T47D (cell line): ENCODE data around the gene ABCB6.
A peak's percentile ranks its signal among the peaks of the same experiment; 100 is the strongest.

Source experiments
- DNase-seq, 2 experiments: peaks; one replicate each; pipeline versions ENCODE4 v3.0.0 to v3.0.0-alpha.2; 2011 to 2012; ENCODE audit warnings: low read depth in 1 of 2, low spot score in 1 of 2
- JUND ChIP-seq: IDR thresholded peaks from 2 replicates; pipeline ENCODE4 v1.6.1; 2012; ENCODE audit warnings: low read depth
- in situ Hi-C: cut with HindIII; loops from 2 replicates; pipeline ENCODE4 v1.10.0; 2016; ENCODE audit warnings: low sequenced_read_pairs, low pct_unique_long_range_greater_than_20kb

ABCB6 gene

DNA sequence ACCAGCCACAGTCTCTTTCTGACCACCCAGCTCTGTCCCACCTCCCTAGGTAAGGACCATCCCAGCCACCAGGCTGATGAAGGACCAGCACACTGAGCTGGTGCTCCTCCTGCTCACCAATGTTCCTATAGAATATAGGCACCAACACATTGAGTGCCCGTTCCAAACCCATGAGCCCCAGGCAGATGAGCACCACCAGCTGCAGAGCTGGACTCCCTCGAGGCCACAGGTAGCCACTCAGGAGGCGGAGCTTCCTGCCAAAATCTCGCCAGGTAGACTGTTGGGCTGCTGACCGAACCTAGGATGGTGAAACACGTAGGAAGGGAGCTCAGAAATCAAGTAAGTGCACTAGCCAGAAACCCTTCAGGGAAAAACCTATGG is 2.2 kb downstream of the ABCB6 start:
- in situ Hi-C loops: no loop called here
- no peak for DNase-seq
- TF ChIP-seq JUND: no peak

DNA sequence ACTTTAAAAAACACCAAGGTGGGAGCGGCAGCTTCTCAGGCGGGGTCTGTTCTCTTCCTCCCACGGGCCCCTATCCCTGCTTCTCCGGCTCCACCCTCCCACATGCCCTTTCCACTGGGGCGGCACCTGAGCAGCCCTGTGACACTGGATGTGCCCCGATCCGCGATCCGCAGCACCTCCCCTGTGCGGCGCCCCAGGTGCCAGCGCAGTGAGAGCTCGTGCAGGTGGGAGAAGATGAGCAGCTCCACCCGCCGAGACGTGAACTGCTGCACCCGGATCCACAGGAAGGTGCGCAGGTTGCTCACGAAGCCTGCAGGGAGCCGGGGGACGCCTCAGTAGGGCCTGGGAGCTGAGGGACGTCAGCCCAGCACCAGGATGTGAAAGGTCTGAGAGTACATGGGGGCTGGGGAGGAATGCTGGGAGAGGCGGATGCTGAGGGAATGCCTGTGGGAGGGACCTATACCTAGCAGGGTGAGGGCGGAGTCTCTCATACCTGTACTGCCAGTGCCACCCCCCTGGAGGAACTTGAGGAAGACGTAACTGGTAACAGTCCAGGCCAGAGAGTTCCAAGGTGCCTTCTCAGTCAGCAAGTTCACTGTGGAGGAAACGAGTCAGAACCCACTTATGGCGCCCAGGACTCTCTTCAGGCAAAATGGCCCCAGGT is 2.8 kb downstream of the ABCB6 start:
- no peak for DNase-seq
- in situ Hi-C loops: no loop called here
- TF ChIP-seq JUND: no peak

DNA sequence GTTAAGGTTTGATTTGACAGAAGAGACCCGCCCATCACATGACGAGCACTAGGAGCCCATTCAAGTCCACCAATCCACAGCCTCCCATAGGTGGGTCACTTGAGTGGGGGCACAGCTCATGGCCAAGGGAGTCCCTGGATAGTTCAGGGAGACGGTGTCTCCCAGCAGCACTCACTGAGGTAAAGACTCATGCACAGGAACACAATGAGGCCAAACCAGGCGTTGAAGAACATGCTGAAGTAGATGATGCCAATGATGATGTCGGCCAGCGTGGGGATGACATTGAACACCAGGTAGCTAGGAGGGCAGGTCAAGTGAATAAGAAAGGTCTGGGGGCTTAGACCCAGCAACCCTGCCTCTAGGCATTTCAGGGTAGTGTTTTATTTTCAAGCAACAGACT is 4.0 kb downstream of the ABCB6 start:
- no peak for TF ChIP-seq JUND
- in situ Hi-C loops: no loop called here
- DNase-seq: no peak

DNA sequence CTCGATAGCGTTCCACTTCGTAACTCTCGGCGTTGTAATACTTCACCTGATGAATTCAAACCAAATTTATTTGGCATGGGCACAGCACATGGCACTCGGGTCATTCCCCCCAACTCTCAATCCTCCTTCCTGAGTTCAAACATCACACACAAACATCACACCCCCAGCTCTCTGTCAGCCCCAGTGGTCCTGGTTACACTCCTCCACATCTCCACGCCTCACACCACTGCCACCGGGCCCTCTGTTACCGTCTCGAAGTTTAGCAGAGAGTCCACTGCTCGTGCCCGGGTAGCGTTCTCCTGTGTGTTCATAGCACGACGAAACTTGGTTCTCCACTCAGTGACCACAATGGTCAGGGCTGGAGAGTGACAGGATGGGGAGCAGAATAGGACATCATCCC is 4.6 kb downstream of the ABCB6 start:
- no peak for DNase-seq
- TF ChIP-seq JUND: no peak
- in situ Hi-C loops: no loop called here

DNA sequence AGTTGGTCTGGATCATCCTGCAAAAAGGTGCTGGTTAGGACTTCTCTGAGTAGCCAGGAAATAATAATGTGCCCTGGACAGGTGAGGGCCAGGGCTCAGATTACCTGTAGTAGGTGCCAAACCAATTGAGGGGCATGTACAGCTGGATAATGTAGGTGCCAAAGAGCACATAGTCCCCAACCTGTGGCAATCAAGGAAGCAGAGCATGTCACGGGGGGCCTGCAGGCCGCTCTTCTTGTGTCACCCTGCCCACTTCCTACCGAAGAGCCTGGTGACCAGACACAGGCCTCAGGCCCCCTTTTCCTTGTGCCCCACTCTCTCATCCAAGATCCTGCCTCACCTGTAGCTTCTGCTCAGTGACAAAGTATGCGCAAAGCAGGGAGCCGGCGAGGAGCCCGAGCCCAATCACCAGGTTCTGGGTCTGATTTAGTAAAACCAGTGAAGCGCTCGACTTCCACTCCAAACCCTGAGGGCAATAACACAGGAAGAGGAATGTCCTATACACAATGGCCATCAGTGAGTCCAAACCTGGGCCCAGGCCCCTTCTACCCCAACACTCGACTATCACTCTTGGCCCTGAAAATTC is 5.2 kb downstream of the ABCB6 start:
- DNase-seq: no peak
- in situ Hi-C loops: no loop called here
- TF ChIP-seq JUND: no peak

DNA sequence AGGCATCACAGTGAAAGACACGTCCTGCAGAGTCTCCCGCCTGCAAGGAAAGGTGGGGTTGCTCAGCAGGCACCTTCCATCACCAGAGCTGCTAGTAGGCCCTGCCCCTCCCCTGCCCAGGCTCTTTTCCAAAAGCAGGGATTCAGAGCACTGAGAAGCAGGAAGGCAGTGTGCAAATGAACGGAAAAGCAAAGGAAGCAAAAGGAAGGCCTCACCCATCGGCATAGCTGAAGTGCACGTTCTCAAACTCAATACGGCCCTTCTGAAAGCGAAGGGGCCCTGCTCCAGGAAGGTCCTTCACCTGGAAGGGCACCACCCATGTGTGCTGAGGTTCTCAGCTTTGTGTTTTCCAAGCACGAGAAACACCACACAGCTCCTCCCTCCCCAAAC is 5.7 kb downstream of the ABCB6 start:
- no peak for TF ChIP-seq JUND
- in situ Hi-C loops: no loop called here
- no peak for DNase-seq

DNA sequence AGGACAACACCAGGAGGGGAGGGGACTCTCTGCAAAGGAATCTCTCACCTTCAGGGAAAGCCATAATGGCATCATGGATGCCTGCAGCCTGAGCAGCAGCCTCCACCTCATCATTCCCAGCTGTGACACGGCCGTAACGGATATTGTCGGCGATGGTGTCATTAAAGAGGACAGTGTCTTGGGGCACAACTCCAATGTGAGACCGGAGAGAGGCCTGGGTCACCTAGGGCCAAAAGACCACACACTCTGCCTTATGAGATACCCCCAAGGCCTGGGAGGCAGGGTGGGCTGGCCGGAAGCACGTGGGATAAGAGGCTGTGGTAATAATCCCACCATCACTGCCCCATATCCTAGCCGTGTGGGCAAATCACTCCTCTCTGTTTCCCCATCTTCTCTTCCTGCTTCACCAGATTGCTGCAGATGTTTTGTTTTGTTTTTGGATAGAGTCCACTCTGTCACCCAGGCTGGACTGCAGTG is 7.8 kb downstream of the ABCB6 start:
- TF ChIP-seq JUND: no peak
- in situ Hi-C loops: no loop called here
- DNase-seq: no peak

DNA sequence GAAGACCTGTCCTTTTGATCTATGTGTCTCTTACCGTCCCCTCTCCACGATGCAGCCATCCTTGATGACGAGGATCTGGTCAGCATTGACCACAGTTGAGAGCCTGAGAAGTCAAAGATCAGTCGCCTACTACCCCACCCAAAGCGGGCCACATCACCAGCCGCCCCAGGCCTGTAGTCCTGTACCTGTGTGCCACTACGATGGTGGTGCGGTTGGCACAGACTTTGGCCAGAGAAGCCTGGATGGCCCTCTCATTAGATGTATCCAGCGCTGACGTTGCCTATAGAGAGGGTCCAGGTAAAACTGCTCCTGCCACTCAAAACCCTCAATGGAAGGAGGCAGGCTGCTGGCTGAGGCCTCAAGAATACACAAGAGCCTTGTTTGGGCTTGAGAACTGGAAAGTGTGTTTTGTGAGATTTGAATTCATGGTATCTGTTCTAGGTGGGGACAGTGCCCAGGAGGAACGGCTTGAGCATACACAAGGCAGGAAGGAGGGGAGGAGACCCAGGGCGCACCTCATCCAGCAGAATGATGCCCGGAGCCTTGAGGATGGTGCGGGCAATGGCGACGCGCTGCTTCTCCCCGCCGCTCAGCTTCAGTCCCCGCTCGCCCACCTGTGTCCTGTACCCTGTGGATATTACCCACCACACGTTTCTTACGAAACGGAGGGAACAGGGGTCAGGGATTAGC is 8.4 kb downstream of the ABCB6 start:
- no peak for TF ChIP-seq JUND
- DNase-seq: no peak
- in situ Hi-C loops: no loop called here

DNA sequence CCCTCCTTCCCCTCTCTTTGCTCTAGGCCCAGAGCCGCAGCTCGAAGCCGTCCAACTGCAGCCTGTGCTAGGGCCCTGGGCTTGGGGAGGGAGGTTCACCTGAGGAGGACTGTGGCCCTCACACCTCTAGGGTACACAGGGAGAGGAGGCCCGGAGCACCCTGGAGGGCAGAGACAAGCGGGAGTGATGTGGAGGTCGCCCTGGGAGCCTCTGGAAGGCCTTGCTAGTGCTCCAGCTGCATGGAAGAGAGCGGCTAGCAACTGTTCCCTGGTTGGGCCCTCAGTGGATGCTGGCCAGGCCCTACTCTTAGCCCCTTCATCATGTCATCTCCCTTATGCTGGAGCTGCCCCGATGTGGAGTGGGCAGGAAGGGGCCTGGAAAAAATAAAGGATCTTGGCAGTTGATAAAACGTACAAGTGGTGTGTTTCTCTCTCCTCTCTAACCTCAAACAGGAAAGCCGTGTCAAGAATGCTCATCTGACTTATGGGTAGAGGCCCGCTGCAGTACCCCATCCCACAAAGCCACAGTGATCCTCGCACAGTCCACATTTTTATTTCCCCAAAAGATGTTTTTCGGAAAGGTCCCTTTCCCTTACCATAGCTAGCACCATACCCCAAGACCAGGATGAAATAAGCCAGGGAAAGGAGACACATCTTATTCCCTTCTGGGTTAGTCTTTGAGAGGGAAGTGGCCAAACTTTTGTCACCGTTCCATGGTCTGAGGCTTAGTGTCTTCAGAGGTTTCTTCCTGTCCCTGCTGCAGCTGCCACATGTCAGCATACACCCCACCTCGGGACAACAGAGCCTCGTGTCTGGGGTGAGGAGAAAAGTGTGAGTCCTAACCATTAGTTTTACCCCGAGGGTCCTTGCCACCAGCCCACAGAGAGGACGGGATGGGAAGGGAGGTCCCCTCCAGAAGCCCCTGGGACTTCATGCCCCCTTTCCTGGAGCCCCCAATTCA is 9.2 kb downstream of the ABCB6 start:
- in situ Hi-C loops: no loop called here
- DNase-seq: no peak
- no peak for TF ChIP-seq JUND

DNA sequence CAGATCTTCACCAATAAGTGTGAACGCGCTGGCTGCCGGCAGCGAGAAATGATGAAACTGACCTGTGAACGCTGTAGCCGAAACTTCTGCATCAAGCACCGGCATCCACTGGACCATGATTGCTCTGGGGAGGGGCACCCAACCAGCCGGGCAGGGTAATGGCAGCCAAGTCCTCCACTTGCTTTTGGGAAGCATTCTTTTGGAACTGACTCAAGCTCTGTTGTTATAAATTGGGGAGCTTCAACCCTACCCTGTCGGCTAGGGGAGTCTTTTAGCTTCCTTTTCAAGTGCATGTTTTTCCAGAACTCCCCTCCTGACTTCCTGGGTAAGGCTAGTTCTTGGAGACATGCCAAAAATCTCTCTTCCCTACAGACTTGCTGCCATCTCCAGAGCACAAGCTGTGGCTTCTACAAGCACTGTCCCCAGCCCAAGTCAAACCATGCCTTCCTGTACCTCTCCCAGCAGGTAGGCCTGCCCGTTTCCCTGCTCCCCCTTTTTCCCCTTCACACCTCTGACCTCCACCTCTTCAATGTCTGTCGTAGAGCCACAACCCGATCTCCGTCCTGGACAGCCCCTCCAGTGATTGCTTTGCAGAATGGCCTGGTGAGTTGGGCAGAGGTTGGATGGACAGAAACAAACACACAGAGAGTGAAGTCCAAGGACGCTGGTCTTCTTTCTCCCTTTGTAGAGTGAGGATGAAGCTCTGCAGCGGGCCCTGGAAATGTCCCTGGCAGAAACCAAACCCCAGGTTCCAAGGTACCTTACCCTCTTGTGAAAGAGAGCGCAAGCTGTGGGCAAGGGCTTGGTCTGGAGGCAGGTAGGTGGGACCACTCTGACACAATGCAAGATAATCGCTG is 10.6 kb downstream of the ABCB6 start:
- in situ Hi-C loops: no loop called here
- DNase-seq: peak in 1 of 2 experiments; percentile 11
- TF ChIP-seq JUND: no peak

DNA sequence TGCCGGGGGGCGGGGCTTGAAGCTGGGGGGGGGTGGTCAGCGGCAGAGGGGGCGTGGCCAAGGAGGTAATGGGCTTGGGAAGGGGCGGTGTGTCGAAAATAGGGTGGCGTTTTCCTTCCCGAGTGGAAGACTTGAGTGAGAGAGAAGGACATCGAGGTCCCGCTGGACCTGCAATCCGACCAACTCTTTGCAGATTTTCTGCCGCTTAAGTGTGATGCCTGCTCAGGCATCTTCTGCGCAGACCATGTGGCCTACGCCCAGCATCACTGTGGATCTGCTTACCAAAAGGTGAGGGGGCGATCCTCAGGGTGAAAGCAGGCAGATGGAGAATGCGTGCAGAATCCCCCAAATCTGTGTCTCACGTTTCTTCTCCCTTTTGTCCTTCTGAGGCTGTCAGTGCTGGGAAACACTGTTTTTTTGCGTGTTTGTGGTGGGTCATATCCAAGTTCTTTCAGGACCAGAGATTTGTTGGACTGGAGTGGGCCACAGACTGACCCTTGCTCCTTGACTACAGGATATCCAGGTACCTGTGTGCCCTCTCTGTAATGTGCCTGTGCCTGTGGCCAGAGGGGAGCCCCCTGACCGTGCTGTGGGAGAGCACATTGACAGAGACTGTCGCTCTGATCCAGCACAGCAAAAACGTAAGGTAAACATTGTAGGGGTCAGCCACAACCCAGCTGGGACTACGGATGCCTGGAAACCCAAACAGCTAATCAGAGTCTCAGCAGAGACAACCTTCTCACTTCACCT is 11.4 kb downstream of the ABCB6 start:
- TF ChIP-seq JUND: no peak
- in situ Hi-C loops: no loop called here
- DNase-seq: no peak
